Measurements from ENCODE around the gene AKAP1. TPM values are rescaled to one million over a fixed set of nuclear protein-coding genes. Genes with fewer than 3 reads are reported as not detected.
A peak's percentile ranks its signal among the peaks of the same experiment; 100 is the strongest.

Gene AKAP1
- total and polyA plus RNA-seq, 9 of the 15 experiments (the other 6 are each of a cell fraction or from before 2014, with no cell fraction given): 12.9 to 63.8 (median 36.4) TPM

DNA sequence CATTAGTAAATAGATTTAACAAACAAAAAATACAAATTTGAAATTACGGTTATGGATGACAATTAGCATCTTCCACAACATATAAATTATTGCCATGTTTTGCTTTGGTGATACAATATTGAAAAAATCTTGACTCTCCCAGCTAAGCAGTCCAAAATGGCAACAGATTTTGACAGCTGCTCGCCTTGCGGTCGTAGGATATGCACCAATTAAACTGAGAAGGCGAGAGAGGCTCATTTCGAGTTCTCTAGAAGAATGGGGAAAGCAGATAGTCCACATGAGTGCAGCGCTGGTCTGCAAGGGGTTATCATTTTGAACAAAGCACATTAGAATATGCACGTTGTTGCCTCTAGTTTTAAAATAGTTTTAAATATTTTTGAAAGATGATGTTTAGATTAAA, 55.3 kb downstream of the AKAP1 start:
- ATAC-seq (no peak), FAIRE-seq (no peak), DNase-seq (ENCODE audit: extremely low read depth in 1 of 4, low spot score in 3 of 4) (peak in 1 of 4 experiments; percentile 1)
- POLR2A ChIA-PET: no interaction called here
- in situ Hi-C loops (cut with MboI): loop anchor here (25.0 kb wide), 1 partner anchor 972 kb away; no protein-coding TSS in a partner anchor
- Histone ChIP-seq H3K9ac (ENCODE audit: insufficient read depth in 1 of 2, low read depth in 2 of 2, low read length in 2 of 2) (no peak overlapping the region), H2AFZ (ENCODE audit: low read depth, low read length) (no peak overlapping the region), H3K9me1 (ENCODE audit: control insufficient read depth, insufficient read depth, low read length) (no peaks in the 10 kb centered on the region), H3K4me1 (replicated peaks in 1 of 2; ENCODE audit: control insufficient read depth in 2 of 2, insufficient read depth in 2 of 2, low read length in 2 of 2) (peaks cover 0 to 10% of the 10 kb centered on the region in 2 experiments; a peak in 2 of 5 replicates), H3K4me2 (ENCODE audit: insufficient read depth, low read length) (no peak overlapping the region), H3K36me3 (ENCODE audit: control insufficient read depth, insufficient read depth, low read length) (no peaks in the 10 kb centered on the region), H3K9me3 (replicated peaks; ENCODE audit: control insufficient read depth, insufficient read depth, low read depth, low read length) (0 out of 2 replicates have a peak, but pooled peaks cover 6% of the 10 kb centered on the region), H4K20me1 (replicated peaks; ENCODE audit: control insufficient read depth, insufficient read depth, low read length) (peaks cover under 1% of the 10 kb centered on the region; the same call in 1 of the 2 replicates), H3K27me3 (ENCODE audit: control insufficient read depth in 2 of 2, insufficient read depth in 2 of 2, low read length in 2 of 2) (peaks cover 33 to 40% of the 10 kb centered on the region in 2 experiments), H3K79me2 (ENCODE audit: control insufficient read depth, insufficient read depth, low read length) (no peaks in the 10 kb centered on the region), H3K4me3 (no peak overlapping the region), H3K27ac (ENCODE audit: extremely low read depth, low read depth, low read length) (no peak overlapping the region)
- TF ChIP-seq SMAD1 (IDR thresholded peaks at IDR 0.05; ENCODE audit: low read depth, low read length, partially characterized antibody) (no peak), ZNF239 (CRISPR knock-in tag; IDR thresholded peaks at IDR 0.05) (no peak), FOXJ3 (CRISPR knock-in tag; IDR thresholded peaks at IDR 0.05) (no peak), POLR2A (conservative IDR thresholded peaks at IDR 0.05) (no peak), MAFF (IDR thresholded peaks at IDR 0.05; ENCODE audit: low read length) (no peak), ZNF696 (CRISPR knock-in tag; conservative IDR thresholded peaks at IDR 0.05) (no peak), ZNF274 (IDR thresholded peaks at IDR 0.05; ENCODE audit: borderline replicate concordance, low read depth, low read length) (no peak), RBM22 (IDR thresholded peaks at IDR 0.05; ENCODE audit: low read depth, low read length, poor library complexity, severe bottlenecking) (no peak), YY1 (IDR thresholded peaks at IDR 0.05; ENCODE audit: borderline replicate concordance in 1 of 3, control insufficient read depth in 1 of 3, extremely low read depth in 1 of 3, insufficient read depth in 3 of 3, insufficient read length in 1 of 3, insufficient replicate concordance in 2 of 3, low read depth in 1 of 3, low read length in 2 of 3) (no peak), KLF13 (tag; IDR thresholded peaks at IDR 0.05; ENCODE audit: borderline replicate concordance, low read depth) (no peak)
- TF ChIP-seq, protein P1, sequence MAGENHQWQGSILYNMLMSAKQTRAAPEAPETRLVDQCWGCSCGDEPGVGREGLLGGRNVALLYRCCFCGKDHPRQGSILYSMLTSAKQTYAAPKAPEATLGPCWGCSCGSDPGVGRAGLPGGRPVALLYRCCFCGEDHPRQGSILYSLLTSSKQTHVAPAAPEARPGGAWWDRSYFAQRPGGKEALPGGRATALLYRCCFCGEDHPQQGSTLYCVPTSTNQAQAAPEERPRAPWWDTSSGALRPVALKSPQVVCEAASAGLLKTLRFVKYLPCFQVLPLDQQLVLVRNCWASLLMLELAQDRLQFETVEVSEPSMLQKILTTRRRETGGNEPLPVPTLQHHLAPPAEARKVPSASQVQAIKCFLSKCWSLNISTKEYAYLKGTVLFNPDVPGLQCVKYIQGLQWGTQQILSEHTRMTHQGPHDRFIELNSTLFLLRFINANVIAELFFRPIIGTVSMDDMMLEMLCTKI (IDR thresholded peaks at IDR 0.05; ENCODE audit: partially characterized antibody): no peak
- intact Hi-C loops (cut with micrococcal nuclease): no loop called here
- BruUV-seq (replicated peaks): no TSS peak
- CTCF ChIA-PET (ENCODE audit: low intra/inter-chr PET ratio): no interaction called here
- 3% methylated on average over 8 of the region's 8 CpGs for WGBS (ENCODE audit: insufficient coverage, low coverage, missing lambda C conversion rate)

Data from K562 (cell line).